Left renal pelvis (tissue), 4 donors: Measurements from ENCODE around the gene MOV10. TPM values are rescaled to one million over a fixed set of nuclear protein-coding genes. Genes with fewer than 3 reads are reported as not detected.

Source experiments
- DNase-seq, 4 donors: peaks; one replicate each; pipeline ENCODE4 v3.0.0-alpha.2; 2013; ENCODE audit warnings: low read depth in 4 of 4, low spot score in 3 of 4
- polyA plus RNA-seq, 4 donors: library from polyadenylated mRNA; unstranded; fragments of 120-200 nt; gene quantifications; one replicate each; pipeline ENCODE4 v1.2.1, GENCODE V29; 2013; ENCODE audit not compliant: insufficient read length in 4 of 4

MOV10 gene
- polyA plus RNA-seq, 4 donors, result 60.9 to 87.9 (median 68.9) TPM

- peak in 3 of 4 donors; percentile 42 to 62 (median 50) for DNase-seq
These were observed 698 bp downstream of the MOV10 start for GRCh38 chr1:112674986-112675727.

- no peak for DNase-seq
These were observed 1.4 kb downstream of the MOV10 start for GRCh38 chr1:112675728-112676381.

- DNase-seq, result no peak
These were observed 2.1 kb downstream of the MOV10 start for GRCh38 chr1:112676543-112676942.

GRCh38 chr1:112677501-112677900 lies 3.0 kb downstream of the MOV10 start:
- DNase-seq, result no peak

- DNase-seq, result no peak
These were observed 4.1 kb downstream of the MOV10 start for GRCh38 chr1:112678605-112679004.

- DNase-seq, result no peak
These were observed 11.5 kb downstream of the MOV10 start for GRCh38 chr1:112685913-112686312.

- no peak for DNase-seq
These were observed 12.0 kb downstream of the MOV10 start for GRCh38 chr1:112686417-112686816.

- no peak for DNase-seq
These were observed 12.4 kb downstream of the MOV10 start for GRCh38 chr1:112686835-112687234.

GRCh38 chr1:112687361-112687760 lies 12.9 kb downstream of the MOV10 start:
- no peak for DNase-seq

GRCh38 chr1:112687785-112688496 lies 13.5 kb downstream of the MOV10 start:
- no peak for DNase-seq

- DNase-seq, result no peak
These were observed 14.3 kb downstream of the MOV10 start for GRCh38 chr1:112688781-112689193.

GRCh38 chr1:112689196-112689841 lies 14.9 kb downstream of the MOV10 start:
- DNase-seq, result no peak

GRCh38 chr1:112689842-112690237 lies 15.4 kb downstream of the MOV10 start:
- DNase-seq, result no peak

GRCh38 chr1:112692681-112693080 lies 18.2 kb downstream of the MOV10 start:
- no peak for DNase-seq

- DNase-seq, result no peak
These were observed 19.4 kb downstream of the MOV10 start for GRCh38 chr1:112693821-112694220.

- no peak for DNase-seq
These were observed 20.0 kb downstream of the MOV10 start for GRCh38 chr1:112694363-112694929.

- no peak for DNase-seq
These were observed 20.8 kb downstream of the MOV10 start for GRCh38 chr1:112695276-112695675.

- DNase-seq, result no peak
These were observed 22.3 kb downstream of the MOV10 start for GRCh38 chr1:112696578-112697314.

- no peak for DNase-seq
These were observed 23.3 kb downstream of the MOV10 start for GRCh38 chr1:112697781-112698201.
